Nephron (organoid): ENCODE data around the gene CEP68.

Experiments
- H3K27ac Mint-ChIP-seq, 3 experiments: 2 replicates each; pipeline ENCODE4 v1.8.0; 2020; ENCODE audit warnings: mixed read lengths in 3 of 3, mild to moderate bottlenecking in 2 of 3, moderate library complexity in 1 of 3
- H3K27me3 Mint-ChIP-seq: 2 replicates; pipeline ENCODE4 v1.8.0; 2021; ENCODE audit warnings: low read depth, mild to moderate bottlenecking, moderate library complexity, mixed read lengths
- H3K36me3 Mint-ChIP-seq: 2 replicates; pipeline ENCODE4 v1.8.0; 2020; ENCODE audit warnings: low read depth, mixed read lengths
- H3K4me1 Mint-ChIP-seq: 2 replicates; pipeline ENCODE4 v1.8.0; 2020; ENCODE audit warnings: mixed read lengths
- H3K4me3 Mint-ChIP-seq, 3 experiments: 2 replicates each; pipeline ENCODE4 v1.8.0; 2020; ENCODE audit warnings: mild to moderate bottlenecking in 3 of 3, mixed read lengths in 3 of 3, moderate library complexity in 2 of 3
- H3K9me3 Mint-ChIP-seq: 2 replicates; pipeline ENCODE4 v1.8.0; 2020; ENCODE audit warnings: mixed read lengths
- TF ChIP-seq, protein P1 (sequence below), 3 experiments: fragments of 200-600 bp; sonication (generic); IDR thresholded peaks; one replicate each; pipeline ENCODE4 v1.5.0; 2021; ENCODE audit warnings: antibody characterized with exemption in 3 of 3; ENCODE audit not compliant: unreplicated experiment in 3 of 3

CEP68 gene

DNA sequence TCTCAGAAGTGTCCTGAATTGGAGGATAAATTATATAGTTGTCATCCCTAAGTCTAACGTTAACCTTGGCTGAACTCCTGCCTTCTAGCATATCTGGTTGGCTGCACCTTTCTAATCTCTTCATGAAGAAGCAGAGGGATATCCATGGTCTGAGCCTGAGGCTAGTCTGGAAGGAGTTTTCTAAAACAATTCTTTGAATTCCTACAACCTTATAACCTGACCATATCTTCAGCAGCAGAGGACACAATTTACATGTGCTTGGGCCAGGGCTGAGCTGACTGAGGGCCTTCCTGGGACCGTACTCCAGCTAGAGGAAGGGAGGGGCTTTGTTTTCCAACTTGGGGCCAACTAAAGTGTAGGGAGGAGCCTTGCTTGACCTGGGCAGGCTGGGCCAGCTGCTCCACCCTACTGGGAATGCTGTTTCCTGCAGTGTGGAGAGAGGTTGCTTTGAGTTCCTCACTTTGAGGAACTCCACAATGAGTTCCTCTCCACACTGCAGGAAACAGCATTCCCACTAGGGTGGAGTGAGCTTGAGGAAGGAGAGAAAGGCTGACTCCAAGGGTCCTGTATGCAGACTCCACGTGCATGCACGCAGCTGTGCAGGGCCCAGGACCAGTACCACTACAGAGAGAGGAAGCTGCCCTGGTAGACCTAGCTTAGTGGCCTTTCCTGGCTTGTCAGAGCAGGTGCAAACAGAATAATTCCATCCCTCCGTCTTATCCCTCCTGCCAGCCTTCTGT, 19.6 kb downstream of the CEP68 start:
- H3K9me3 Mint-ChIP-seq: no peaks in the 10 kb centered on the region
- TF ChIP-seq, protein P1, sequence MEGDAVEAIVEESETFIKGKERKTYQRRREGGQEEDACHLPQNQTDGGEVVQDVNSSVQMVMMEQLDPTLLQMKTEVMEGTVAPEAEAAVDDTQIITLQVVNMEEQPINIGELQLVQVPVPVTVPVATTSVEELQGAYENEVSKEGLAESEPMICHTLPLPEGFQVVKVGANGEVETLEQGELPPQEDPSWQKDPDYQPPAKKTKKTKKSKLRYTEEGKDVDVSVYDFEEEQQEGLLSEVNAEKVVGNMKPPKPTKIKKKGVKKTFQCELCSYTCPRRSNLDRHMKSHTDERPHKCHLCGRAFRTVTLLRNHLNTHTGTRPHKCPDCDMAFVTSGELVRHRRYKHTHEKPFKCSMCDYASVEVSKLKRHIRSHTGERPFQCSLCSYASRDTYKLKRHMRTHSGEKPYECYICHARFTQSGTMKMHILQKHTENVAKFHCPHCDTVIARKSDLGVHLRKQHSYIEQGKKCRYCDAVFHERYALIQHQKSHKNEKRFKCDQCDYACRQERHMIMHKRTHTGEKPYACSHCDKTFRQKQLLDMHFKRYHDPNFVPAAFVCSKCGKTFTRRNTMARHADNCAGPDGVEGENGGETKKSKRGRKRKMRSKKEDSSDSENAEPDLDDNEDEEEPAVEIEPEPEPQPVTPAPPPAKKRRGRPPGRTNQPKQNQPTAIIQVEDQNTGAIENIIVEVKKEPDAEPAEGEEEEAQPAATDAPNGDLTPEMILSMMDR (IDR thresholded peaks at IDR 0.05; ENCODE audit: unreplicated experiment in 3 of 3): no peak

DNA sequence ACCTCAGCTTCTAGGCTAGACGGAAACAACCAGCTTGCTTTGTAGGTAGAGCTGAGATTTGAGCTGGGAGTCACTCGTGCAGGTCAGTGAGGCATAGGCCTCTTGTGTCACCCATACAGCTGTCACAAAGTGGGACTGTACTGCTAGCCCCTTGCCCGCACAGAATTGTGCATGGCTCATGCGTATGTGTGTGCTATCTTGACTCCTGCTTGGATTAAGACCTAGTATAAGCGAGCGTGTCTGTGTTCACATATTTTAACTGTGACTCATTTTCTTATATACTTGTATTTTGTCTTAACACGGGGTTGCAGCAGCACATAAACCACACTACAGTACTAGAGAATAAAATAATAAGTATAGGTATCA, 20.1 kb downstream of the CEP68 start:
- no peak overlapping the region for H3K4me3 Mint-ChIP-seq
- H3K27ac Mint-ChIP-seq: peak overlapping the region; percentile 63 to 89 (median 80)
- H3K36me3 Mint-ChIP-seq: peaks cover 69% of the 10 kb centered on the region
- no peaks in the 10 kb centered on the region for H3K9me3 Mint-ChIP-seq
- TF ChIP-seq, protein P1 (IDR thresholded peaks at IDR 0.05; ENCODE audit: unreplicated experiment in 3 of 3): no peak
- no peaks in the 10 kb centered on the region for H3K27me3 Mint-ChIP-seq
- peaks cover 11% of the 10 kb centered on the region for H3K4me1 Mint-ChIP-seq

More for the DNA sequence above, 19.6 kb downstream of the CEP68 start:
- H3K27me3 Mint-ChIP-seq: no peaks in the 10 kb centered on the region
- H3K4me3 Mint-ChIP-seq: no peak overlapping the region
- peak overlapping the region; percentile 63 to 89 (median 80) for H3K27ac Mint-ChIP-seq
- peaks cover 11% of the 10 kb centered on the region for H3K4me1 Mint-ChIP-seq
- peaks cover 72% of the 10 kb centered on the region for H3K36me3 Mint-ChIP-seq

DNA sequence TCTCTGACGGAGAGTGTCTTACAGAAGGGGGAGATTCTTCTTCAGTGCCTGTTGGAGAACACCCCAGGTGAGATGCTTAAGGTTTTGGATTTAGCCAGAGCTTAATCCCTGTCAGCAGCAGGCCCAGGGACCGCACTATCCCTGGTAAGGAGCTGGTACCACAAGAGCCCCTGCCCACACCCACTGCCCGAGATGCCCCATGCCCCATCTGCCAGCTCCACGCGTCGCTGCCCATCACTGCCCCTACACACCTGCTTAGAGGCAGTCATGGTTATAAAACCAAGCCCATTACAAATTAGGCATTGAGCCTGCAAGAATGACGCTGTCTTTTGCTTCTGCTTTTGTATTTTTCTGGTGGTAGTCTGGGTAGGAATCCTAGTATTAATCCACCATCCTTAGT, 21.7 kb downstream of the CEP68 start:
- TF ChIP-seq, protein P1 (IDR thresholded peaks at IDR 0.05; ENCODE audit: unreplicated experiment in 3 of 3): no peak
- Mint-ChIP-seq H3K4me3 (no peak overlapping the region), H3K9me3 (no peaks in the 10 kb centered on the region), H3K27ac (peak overlapping the region in 1 of 3 experiments; percentile 12), H3K27me3 (no peaks in the 10 kb centered on the region), H3K36me3 (peaks cover 70% of the 10 kb centered on the region), H3K4me1 (peaks cover 11% of the 10 kb centered on the region)

DNA sequence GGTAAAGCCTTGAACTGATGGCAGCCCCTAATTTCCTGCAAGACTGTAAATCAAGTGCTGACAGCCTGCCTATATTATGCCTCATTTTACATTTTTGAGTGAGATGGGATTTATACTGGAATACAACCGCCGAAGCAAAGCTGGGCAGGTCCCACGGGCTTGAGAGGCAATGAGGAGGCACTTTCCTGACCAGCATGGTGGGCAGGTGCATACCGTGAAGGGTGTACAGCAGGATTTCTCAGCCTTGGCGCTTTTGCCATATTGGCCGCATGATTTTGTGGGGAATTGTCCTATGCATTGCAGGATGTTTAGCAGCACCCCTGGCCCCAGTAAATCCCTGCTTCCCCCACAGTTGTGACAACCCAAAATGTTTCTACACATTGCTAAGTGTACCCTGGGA, 22.8 kb downstream of the CEP68 start:
- no peak overlapping the region for H3K27ac Mint-ChIP-seq
- peaks cover 11% of the 10 kb centered on the region for H3K4me1 Mint-ChIP-seq
- TF ChIP-seq, protein P1 (IDR thresholded peaks at IDR 0.05; ENCODE audit: unreplicated experiment in 3 of 3): no peak
- no peaks in the 10 kb centered on the region for H3K9me3 Mint-ChIP-seq
- no peak overlapping the region for H3K4me3 Mint-ChIP-seq
- peaks cover 71% of the 10 kb centered on the region for H3K36me3 Mint-ChIP-seq
- H3K27me3 Mint-ChIP-seq: no peaks in the 10 kb centered on the region

DNA sequence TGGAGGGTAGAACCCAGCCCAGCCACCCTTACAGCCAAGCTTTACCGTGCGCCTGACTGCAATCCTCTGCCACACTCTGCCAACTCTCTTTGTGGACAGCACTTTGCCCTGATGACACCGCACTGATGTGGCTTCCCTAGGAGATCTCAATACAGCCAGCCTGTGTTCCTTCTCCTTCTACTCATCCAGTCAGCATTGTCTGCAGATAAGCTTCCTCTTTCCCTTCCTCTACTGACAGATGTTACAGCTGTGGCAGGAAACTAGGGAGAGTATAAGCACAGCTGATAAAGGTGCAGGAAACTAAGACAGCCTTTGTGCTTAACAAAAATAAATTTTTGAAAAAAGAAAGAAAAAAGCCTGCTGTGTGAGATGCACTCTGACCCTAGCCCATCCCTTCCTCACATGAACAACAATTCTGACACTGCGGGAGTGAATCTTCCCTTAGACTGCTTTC, 25.0 kb downstream of the CEP68 start:
- Mint-ChIP-seq H3K36me3 (peaks cover 71% of the 10 kb centered on the region), H3K9me3 (no peaks in the 10 kb centered on the region), H3K27me3 (no peaks in the 10 kb centered on the region), H3K4me1 (peaks cover 2% of the 10 kb centered on the region), H3K27ac (peak overlapping the region in 1 of 3 experiments; percentile 25), H3K4me3 (no peak overlapping the region)
- TF ChIP-seq, protein P1 (IDR thresholded peaks at IDR 0.05; ENCODE audit: unreplicated experiment in 3 of 3): no peak

DNA sequence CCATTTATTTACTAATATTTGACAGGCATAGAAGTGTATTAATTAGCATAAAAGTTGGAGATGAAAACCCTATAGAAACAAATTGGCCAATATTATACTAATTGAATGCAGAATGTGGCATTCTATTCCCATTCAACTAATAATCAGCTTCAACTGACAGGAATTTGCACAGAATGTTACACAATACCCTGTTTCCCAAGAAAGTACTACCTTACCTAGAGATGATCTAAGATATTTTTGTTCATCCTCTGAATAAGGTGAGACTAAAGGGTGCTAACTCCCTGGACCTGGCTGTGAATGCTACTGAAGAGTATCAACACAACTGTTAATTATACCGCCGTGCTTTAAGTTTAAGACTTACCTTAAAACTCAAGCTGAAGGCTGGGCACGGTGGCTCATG, 28.9 kb downstream of the CEP68 start:
- peaks cover 64% of the 10 kb centered on the region for H3K36me3 Mint-ChIP-seq
- H3K27me3 Mint-ChIP-seq: no peaks in the 10 kb centered on the region
- no peak overlapping the region for H3K4me3 Mint-ChIP-seq
- H3K27ac Mint-ChIP-seq: no peak overlapping the region
- TF ChIP-seq, protein P1 (IDR thresholded peaks at IDR 0.05; ENCODE audit: unreplicated experiment in 3 of 3): no peak
- H3K4me1 Mint-ChIP-seq: peaks cover 7% of the 10 kb centered on the region
- no peaks in the 10 kb centered on the region for H3K9me3 Mint-ChIP-seq
